GM19452 (cell line): ENCODE measurements around the gene ANKRD65.
"Not testable (repeated sequence)": the region's sequence is repeated elsewhere in the genome, so short reads cannot be mapped to it uniquely, and the experiment has no call there.

ENCODE experiments used
- ATAC-seq: cut with Tn5 transposase; IDR thresholded peaks from one replicate; pipeline ENCODE4 v1.9.1; 2021; ENCODE audit not compliant: unreplicated experiment

The ANKRD65 gene

DNA sequence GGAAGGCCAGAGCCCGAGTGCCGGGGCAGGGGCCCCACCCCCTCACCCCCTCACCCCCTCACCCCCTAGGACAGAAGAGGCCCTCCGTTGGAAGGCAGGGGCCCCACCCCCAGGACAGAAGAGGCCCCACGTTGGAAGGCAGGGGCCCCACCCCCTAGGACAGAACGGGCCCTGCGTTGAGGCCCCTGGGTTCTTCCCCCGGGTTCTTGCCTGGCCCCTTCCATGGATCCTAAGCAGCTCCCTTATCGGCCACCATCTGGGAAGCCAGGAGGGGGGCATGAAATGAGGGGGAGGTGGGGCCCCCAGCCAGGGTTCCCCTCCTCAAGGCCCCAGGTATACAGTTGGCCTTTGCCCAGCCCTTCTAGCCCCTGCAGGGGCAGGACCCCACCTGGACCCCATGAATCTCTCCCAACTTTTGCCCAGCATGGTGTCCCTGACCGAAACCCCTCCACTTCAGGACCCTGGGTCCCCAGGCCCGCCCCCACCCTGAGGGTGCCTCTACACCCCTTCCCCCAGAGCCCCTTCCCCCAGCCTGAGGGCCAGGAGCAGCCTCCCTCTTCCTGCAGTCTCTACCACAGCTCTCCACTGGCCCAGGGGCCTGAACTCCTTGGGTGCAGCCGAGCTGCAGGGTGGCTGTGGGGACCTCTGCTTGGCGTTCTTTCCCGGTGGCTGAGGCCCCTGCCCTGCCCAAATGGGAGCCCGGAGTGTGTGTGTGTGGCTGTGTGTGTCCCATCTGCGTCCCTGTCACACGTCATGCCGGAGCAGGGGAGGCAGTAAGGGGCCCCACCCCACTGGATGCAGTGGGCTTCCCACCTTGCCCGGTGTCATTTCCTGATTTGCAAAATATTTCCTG, 10.1 kb upstream of the ANKRD65 start:
- no peak for ATAC-seq

DNA sequence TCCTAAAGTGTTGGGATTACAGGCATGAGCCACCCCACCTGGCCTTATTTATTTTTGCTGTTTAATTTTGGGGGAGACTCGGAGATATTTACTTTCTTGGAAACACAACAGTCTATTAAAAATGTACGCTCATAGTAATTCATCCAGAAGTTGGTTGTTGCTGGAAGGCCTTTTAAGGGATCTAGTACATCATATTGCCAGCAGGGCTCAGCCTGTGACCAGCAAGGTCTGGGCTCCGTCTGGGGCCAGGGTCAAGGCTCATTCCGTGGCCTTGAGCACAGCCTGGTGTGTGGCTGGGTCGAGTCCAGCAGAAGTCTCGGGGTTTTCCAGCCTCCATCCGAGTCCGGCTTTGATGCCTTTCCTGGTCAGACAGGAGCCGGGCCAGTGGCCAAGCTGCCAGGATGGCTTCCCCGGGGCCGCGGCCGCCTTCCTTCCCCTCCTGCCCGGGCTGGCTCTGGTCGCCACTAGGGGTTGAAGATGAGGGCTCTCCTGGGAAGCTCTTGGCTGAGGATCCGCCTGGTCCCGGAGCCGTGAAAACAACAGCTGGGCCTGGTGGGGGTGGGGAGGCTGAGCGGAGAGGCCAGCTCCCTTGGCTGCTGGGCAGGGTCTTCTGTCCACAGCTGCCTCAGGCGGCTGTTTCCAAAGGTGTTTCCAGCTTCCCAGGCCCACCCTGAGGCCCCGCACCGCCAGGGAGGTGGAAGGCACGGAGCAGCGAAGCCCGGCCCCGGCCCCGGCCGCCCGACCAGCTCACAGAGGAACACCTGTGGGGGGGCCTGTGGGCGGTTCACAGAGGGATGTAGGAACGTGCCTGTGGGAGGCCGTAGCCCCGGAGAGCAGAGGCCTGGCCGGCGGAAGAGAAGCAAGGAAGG, 9.3 kb upstream of the ANKRD65 start:
- ATAC-seq, result no peak

DNA sequence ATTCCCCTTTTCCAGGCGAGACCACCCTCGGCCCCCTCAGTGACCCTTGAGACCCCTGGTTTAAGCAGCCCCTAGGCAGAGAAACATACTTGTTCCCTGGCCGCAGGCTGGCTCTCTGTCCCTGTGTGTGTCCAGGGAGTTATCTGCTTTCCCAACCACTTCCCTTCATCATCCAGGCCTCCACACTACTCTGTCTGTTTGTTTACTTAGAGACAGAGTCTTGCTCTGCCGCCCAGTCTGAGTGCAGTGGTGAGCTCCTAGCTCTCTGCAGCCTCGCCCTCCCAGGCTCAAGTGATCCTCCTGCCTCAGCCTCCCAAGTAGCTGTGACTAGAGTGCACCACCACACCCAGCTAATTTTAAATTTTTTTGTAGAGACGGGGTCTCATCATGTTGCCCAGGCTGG, 8.6 kb upstream of the ANKRD65 start:
- no peak for ATAC-seq

- not testable (repeated sequence) for ATAC-seq
Observed at GRCh38 chr1:1428967-1429366, 7.9 kb upstream of the ANKRD65 start.

DNA sequence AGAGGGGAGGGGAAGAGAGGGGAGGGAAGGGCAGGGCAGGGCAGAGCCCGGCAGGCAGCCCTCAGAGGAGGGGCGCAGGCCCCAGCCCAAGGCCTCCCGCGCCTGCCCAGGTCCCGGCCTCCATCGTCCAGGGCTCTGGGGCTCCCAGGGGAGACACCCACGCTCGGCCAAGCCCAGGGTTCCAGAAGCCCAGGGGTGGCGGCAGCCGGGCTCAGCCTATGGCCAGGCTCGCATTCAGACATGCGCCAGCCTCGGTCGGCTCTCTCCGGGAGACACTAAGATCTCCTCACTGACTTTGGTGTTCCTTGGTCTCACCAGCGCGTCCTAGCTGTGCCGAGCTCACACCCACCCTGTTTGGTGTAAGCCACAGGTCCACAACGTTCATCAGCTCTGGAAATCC, 7.1 kb upstream of the ANKRD65 start:
- ATAC-seq, result no peak

DNA sequence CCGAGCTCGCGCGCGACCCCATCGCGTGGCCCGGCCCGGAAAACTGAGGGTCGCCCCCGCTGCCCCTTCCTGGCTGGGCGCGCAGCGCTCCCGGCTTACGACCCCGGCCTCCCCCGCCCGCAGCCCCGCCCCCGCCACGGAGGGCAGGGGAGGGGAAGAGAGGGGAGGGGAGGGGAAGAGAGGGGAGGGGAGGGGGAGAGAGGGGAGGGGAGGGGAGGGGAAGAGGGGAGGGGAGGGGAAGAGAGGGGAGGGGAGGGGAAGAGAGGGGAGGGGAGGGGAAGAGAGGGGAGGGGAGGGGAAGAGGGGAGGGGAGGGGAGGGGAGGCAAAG, 6.7 kb upstream of the ANKRD65 start:
- no peak for ATAC-seq

GRCh38 chr1:1427106-1427819, 6.2 kb upstream of the ANKRD65 start:
- ATAC-seq, result no peak

GRCh38 chr1:1426496-1427105, 5.5 kb upstream of the ANKRD65 start:
- no peak for ATAC-seq

- ATAC-seq, result no peak
Observed at GRCh38 chr1:1425753-1426495, 4.8 kb upstream of the ANKRD65 start.

DNA sequence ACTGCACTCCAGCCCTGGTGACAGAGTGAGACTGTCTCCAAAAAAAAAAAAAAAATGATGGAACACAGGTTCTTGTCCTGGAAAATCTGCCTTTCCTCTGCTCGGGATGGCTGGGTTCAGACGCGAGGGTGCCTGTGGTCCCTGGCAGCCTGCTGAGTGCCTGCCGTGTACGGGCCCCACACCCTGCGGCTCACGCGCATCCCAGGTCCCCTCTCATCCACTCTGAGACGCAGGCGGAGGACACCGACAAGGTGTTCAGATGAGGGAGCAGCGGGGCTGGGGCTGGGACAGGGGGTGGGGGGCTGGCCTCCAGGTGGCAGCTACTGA, 4.3 kb upstream of the ANKRD65 start:
- ATAC-seq, result no peak

- no peak for ATAC-seq
Observed at GRCh38 chr1:1424707-1425106, 3.6 kb upstream of the ANKRD65 start.

GRCh38 chr1:1423245-1423597, 2.1 kb upstream of the ANKRD65 start:
- no peak for ATAC-seq

DNA sequence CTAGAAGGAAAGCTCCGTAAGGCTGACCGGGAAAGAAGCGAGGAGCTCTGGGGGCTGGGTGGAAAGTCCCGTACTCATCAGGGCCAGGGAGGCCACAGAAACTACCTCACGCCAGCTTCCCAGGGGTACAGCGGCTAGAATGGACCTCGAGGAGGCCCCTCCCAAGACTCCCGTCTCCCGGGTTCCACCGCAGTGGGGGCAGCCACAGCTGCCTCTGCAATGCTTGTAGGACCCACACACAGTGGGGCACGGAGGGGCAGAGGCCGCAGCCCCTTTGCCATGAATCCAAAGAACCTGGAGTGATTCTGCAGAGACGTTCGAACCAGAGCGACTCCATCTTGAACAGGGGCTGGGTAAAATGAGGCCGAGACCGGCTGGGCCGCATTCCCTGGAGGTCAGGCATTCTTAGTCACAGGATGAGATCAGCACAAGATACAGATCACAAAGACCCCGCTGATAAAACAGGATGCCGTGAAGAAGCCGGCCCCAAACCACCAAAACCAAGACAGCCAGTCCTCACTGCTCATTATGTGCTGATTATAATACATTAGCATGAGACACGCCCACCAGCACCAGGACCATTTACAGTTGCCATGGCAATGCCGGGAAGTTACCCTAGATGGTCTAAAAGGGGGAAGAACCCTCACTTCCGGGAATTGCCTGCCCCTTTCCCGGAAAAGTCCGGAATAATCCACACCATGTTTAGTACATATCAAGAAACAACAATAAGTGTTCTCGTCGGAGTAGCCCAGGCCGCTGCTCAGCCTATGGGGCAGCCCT, 1.6 kb upstream of the ANKRD65 start:
- ATAC-seq, result no peak

DNA sequence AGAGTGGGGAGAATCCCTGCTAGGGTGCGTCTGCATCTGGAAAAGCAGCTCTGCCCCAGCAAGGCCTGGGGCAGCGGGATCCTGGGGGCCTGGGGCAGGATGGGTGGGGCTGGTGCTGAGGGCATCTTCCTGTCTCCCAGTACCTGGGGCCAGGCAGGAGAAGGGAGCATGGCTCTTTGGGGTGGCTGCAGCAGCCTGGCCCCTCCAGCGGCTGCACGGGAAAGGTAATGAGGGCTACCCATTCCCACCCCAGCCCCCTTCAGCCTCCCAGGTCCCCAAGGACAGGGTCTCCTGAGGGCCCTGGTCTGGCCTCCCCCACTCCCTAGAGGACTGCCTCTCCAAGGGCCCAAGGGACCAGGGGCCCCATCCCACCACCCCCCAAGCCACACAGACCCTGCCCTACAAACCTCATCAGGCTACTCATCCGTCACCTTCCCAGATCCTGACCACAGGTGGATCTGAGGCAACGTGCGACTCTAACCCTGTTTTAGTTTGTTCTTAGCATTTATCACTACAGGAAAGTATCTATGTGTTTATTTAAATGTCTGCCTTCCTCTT, 910 bp upstream of the ANKRD65 start:
- no peak for ATAC-seq

GRCh38 chr1:1420654-1421141, 378 bp downstream of the ANKRD65 start:
- no peak for ATAC-seq

GRCh38 chr1:1419813-1420653, 1.0 kb downstream of the ANKRD65 start:
- ATAC-seq, result no peak

- ATAC-seq, result no peak
Observed at GRCh38 chr1:1419363-1419812, 1.7 kb downstream of the ANKRD65 start.
